GM12874 (cell line): ENCODE results near the gene SLC24A3.

Experiments used
- TF ChIP-seq, protein P1 (sequence below): IDR thresholded peaks from 2 replicates; pipeline ENCODE4 v1.5.1; 2011; ENCODE audit warnings: low read depth, mild to moderate bottlenecking, control low read depth, low read length, moderate library complexity; ENCODE audit not compliant: insufficient read depth

The SLC24A3 gene

GRCh38 chr20:19264191-19264590 lies 51.7 kb downstream of the SLC24A3 start:
- TF ChIP-seq, protein P1, sequence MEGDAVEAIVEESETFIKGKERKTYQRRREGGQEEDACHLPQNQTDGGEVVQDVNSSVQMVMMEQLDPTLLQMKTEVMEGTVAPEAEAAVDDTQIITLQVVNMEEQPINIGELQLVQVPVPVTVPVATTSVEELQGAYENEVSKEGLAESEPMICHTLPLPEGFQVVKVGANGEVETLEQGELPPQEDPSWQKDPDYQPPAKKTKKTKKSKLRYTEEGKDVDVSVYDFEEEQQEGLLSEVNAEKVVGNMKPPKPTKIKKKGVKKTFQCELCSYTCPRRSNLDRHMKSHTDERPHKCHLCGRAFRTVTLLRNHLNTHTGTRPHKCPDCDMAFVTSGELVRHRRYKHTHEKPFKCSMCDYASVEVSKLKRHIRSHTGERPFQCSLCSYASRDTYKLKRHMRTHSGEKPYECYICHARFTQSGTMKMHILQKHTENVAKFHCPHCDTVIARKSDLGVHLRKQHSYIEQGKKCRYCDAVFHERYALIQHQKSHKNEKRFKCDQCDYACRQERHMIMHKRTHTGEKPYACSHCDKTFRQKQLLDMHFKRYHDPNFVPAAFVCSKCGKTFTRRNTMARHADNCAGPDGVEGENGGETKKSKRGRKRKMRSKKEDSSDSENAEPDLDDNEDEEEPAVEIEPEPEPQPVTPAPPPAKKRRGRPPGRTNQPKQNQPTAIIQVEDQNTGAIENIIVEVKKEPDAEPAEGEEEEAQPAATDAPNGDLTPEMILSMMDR = no peak

GRCh38 chr20:19265646-19266374 lies 53.4 kb downstream of the SLC24A3 start:
- TF ChIP-seq, protein P1 = no peak

DNA sequence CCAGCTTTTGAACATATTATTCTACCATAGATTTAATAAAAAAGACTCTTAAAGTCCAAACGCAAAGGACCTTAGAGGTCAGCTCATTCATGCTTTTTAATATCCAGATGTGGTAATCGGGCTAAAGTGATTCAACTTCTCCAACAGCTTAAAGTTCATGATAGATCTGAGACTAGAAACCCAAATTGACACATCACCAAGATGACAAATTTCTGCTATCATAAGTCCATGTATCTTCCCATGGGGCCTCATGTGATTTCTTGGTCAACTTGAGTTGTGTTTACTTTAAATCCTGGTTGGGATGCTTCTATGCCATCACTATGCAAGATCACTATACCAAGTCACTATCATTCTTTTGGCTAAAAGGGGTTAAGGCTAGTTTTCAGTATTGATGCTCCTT lies 56.0 kb downstream of the SLC24A3 start:
- TF ChIP-seq, protein P1 = no peak

GRCh38 chr20:19269737-19270340 lies 57.4 kb downstream of the SLC24A3 start:
- TF ChIP-seq, protein P1 = no peak

DNA sequence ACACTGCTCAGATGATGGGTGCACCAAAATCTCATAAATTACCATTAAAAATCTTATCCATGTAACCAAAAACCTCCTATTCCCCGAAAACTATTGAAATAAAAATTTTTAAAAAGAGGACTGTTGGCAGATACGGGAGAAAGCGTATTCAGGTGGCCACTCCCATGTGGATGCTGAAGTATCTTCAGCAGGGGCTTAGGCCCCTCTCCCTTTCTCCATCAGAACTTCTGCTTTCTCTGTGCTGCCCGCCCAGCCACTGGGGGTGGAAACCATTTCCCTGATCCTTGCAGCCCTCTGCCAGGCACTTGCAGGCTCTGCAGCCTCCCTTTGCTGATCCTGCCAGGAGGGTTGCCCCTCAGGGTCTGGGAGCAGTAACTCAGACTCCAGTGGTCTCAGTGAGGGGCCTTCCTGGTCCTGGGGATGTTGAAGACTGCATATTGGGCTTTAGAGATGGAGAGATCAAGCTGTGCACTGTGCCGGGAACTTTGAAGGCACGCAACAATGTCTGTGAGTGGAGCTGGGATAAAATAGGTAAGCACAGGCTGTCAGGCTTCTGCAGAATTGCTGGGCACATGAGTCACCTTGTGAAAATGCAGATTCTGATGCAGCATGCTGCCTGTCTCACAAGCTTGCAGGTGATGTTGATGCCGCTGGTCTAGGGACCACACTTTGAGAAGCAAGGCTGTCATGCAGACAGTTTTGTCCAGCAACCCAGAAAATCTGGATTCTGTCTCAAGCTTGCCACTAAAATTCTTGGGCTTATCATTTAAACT lies 59.6 kb downstream of the SLC24A3 start:
- TF ChIP-seq, protein P1 = no peak

DNA sequence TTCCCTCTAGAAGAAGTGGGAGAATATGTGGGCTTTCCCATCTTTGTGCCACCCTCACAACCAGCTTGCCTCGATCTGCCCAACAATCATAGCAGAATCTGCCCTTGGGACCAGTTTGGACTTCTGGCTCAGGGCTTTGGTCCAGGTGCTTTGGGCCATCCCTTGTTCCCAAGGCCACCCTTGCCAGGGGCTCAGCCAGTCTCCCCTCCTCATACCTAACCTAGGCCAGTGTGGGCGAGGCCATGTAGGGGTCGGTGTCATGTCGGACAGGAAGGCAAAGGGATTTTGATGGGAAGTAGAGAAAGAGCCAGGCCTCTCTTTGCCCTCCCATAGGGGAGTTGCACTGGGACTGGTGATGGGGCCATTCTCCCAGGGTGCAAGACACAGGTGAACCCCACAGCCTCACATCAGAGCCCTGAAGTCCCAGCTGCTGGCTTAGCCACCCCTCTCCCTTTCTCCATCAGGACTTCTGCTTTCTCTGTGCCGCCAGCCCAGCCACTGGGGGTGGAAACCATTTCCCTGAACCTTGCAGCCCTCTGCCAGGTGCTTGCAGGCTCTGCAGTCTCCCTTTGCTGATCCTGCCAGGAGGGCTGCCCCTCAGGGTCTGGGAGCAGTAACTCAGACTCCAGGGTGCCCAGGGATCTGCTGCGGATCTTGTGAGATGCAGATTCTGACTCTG lies 60.7 kb downstream of the SLC24A3 start:
- TF ChIP-seq, protein P1 = no peak

GRCh38 chr20:19274001-19274400 lies 61.6 kb downstream of the SLC24A3 start:
- TF ChIP-seq, protein P1 = no peak
